Skeletal muscle cell (primary cell): ENCODE measurements around the gene SPATA18.
"Not testable (repeated sequence)": the region's sequence is repeated elsewhere in the genome, so short reads cannot be mapped to it uniquely, and the experiment has no call there.

ENCODE experiments used
- DNase-seq: peaks from one replicate; pipeline ENCODE4 v3.0.0-alpha.2; 2010; ENCODE audit warnings: low read depth
- H3K4me3 ChIP-seq: 2 replicates; pipeline ENCODE4 v1.5.1; 2011; ENCODE audit warnings: low read depth, mild to moderate bottlenecking, control low read depth, low read length, moderate library complexity

Gene SPATA18

GRCh38 chr4:52049266-52049665 lies 1.8 kb upstream of the SPATA18 start:
- DNase-seq = no peak
- no peak overlapping the region for H3K4me3 ChIP-seq

- peak; percentile 69 for DNase-seq
- H3K4me3 ChIP-seq = peak overlapping the region; percentile 76
Observed at GRCh38 chr4:52051615-52052474, 741 bp downstream of the SPATA18 start.

- peak overlapping the region; percentile 76 for H3K4me3 ChIP-seq
Observed at GRCh38 chr4:52052475-52052780, 1.3 kb downstream of the SPATA18 start.

GRCh38 chr4:52054254-52054653 lies 3.1 kb downstream of the SPATA18 start:
- DNase-seq = no peak
- no peak overlapping the region for H3K4me3 ChIP-seq

More at GRCh38 chr4:52052475-52052780, 1.3 kb downstream of the SPATA18 start:
- no peak for DNase-seq

- H3K4me3 ChIP-seq = no peak overlapping the region
- no peak for DNase-seq
Observed at GRCh38 chr4:52057196-52057595, 6.1 kb downstream of the SPATA18 start.

- no peak overlapping the region for H3K4me3 ChIP-seq
- DNase-seq = no peak
Observed at GRCh38 chr4:52058275-52058674, 7.2 kb downstream of the SPATA18 start.

GRCh38 chr4:52059372-52059771 lies 8.3 kb downstream of the SPATA18 start:
- DNase-seq = peak; percentile 68

GRCh38 chr4:52069571-52069970 lies 18.5 kb downstream of the SPATA18 start:
- no peak overlapping the region for H3K4me3 ChIP-seq
- no peak for DNase-seq

More at GRCh38 chr4:52059372-52059771, 8.3 kb downstream of the SPATA18 start:
- H3K4me3 ChIP-seq = no peak overlapping the region

GRCh38 chr4:52071791-52072546 lies 20.9 kb downstream of the SPATA18 start:
- H3K4me3 ChIP-seq = no peak overlapping the region
- no peak for DNase-seq

- H3K4me3 ChIP-seq = no peak overlapping the region
- no peak for DNase-seq
Observed at GRCh38 chr4:52076731-52077130, 25.6 kb downstream of the SPATA18 start.

- no peak for DNase-seq
- no peak overlapping the region for H3K4me3 ChIP-seq
Observed at GRCh38 chr4:52079659-52080058, 28.6 kb downstream of the SPATA18 start.

- DNase-seq = no peak
- no peak overlapping the region for H3K4me3 ChIP-seq
Observed at GRCh38 chr4:52081216-52081615, 30.1 kb downstream of the SPATA18 start.

- H3K4me3 ChIP-seq, DNase-seq: not testable (repeated sequence)
Observed at GRCh38 chr4:52086425-52086824, 35.3 kb downstream of the SPATA18 start.

GRCh38 chr4:52091801-52092200 lies 40.7 kb downstream of the SPATA18 start:
- H3K4me3 ChIP-seq = no peak overlapping the region
- DNase-seq = no peak

GRCh38 chr4:52093466-52093865 lies 42.4 kb downstream of the SPATA18 start:
- H3K4me3 ChIP-seq = no peak overlapping the region
- no peak for DNase-seq

GRCh38 chr4:52094376-52095145 lies 43.5 kb downstream of the SPATA18 start:
- H3K4me3 ChIP-seq = no peak overlapping the region
- no peak for DNase-seq

- no peak for DNase-seq
- H3K4me3 ChIP-seq = no peak overlapping the region
Observed at GRCh38 chr4:52095374-52095773, 44.3 kb downstream of the SPATA18 start.

GRCh38 chr4:52096048-52096447 lies 44.9 kb downstream of the SPATA18 start:
- DNase-seq = no peak
- H3K4me3 ChIP-seq = no peak overlapping the region

- no peak overlapping the region for H3K4me3 ChIP-seq
- no peak for DNase-seq
Observed at GRCh38 chr4:52098618-52099017, 47.5 kb downstream of the SPATA18 start.

- no peak overlapping the region for H3K4me3 ChIP-seq
- DNase-seq = no peak
Observed at GRCh38 chr4:52099860-52100461, 48.9 kb downstream of the SPATA18 start.
